PC-3 (cell line): ENCODE measurements around the gene TSGA10IP. TPM values are rescaled to one million over a fixed set of nuclear protein-coding genes. Genes with fewer than 3 reads are reported as not detected.

Source experiments
- ATAC-seq: fragments of 200-7000 bp; cut with Tn5 transposase; 2 replicates; pipeline ENCODE4 v1.9.1; 2020; ENCODE audit warnings: mild to moderate bottlenecking, moderate library complexity
- BruUV-seq: library from RNA; stranded (reverse); fragments of 400-500 nt; replicated peaks from 2 replicates; lab custom pipeline; 2021; lab: Mats Ljungman, UMichigan
- CTCF ChIA-PET: fragments of 300-600 bp; sonication (Branson Sonifier 250); formaldehyde crosslinking; loops from one replicate; lab custom pipeline; 2022; ENCODE audit warnings: antibody characterized with exemption; lab: Charles Lee
- POLR2A ChIA-PET: fragments of 300-600 bp; sonication (Branson Sonifier 250); formaldehyde crosslinking; loops from one replicate; lab custom pipeline; 2022; ENCODE audit warnings: antibody characterized with exemption; ENCODE audit not compliant: unreplicated experiment; lab: Charles Lee
- DNase-seq: peaks from one replicate; pipeline ENCODE4 v3.0.0-alpha.2; 2015
- H2AFZ ChIP-seq: fragments of 300-600 bp; sonication (generic); 2 replicates; pipeline ENCODE4 v1.6.0; 2016; ENCODE audit warnings: antibody characterized with exemption, low read length
- H3F3A ChIP-seq: fragments of 300-600 bp; sonication (generic); one replicate; pipeline ENCODE4 v1.6.0; 2017; ENCODE audit warnings: antibody characterized with exemption, low read length, control low read depth, mild to moderate bottlenecking; ENCODE audit not compliant: unreplicated experiment
- H3K27ac ChIP-seq: fragments of 300-600 bp; sonication (generic); 2 replicates; pipeline ENCODE4 v1.5.1; 2016; ENCODE audit warnings: mild to moderate bottlenecking, low read length
- H3K27me3 ChIP-seq: fragments of 300-600 bp; sonication (generic); 2 replicates; pipeline ENCODE4 v1.6.1; 2016; ENCODE audit warnings: low read length, mixed read lengths
- H3K36me3 ChIP-seq: fragments of 300-600 bp; sonication (generic); 2 replicates; pipeline ENCODE4 v1.6.1; 2016; ENCODE audit warnings: low read depth, mixed run types, low read length, mixed read lengths
- H3K4me1 ChIP-seq: fragments of 300-600 bp; sonication (generic); 2 replicates; pipeline ENCODE4 v1.5.1; 2016; ENCODE audit warnings: low read length; ENCODE audit not compliant: insufficient read depth
- H3K4me2 ChIP-seq: fragments of 300-600 bp; sonication (generic); 2 replicates; pipeline ENCODE4 v1.6.0; 2016; ENCODE audit warnings: low read length
- H3K4me3 ChIP-seq: fragments of 300-600 bp; sonication (generic); 2 replicates; pipeline ENCODE4 v1.5.1; 2016; ENCODE audit warnings: mild to moderate bottlenecking, low read length, mixed read lengths
- H3K79me2 ChIP-seq: fragments of 300-600 bp; sonication (generic); 2 replicates; pipeline ENCODE4 v1.6.1; 2017; ENCODE audit warnings: low read length, mixed read lengths
- H3K9ac ChIP-seq: fragments of 300-600 bp; sonication (generic); 2 replicates; pipeline ENCODE4 v1.6.0; 2016; ENCODE audit warnings: mild to moderate bottlenecking, low read length
- H3K9me2 ChIP-seq: fragments of 300-600 bp; sonication (generic); replicated peaks from 2 replicates; pipeline ENCODE4 v1.6.1; 2016; ENCODE audit warnings: mixed run types, low read length, mixed read lengths
- H3K9me3 ChIP-seq: fragments of 300-600 bp; sonication (generic); 2 replicates; pipeline ENCODE4 v1.6.1; 2016; ENCODE audit warnings: low read length, mixed read lengths
- H4K20me1 ChIP-seq: fragments of 300-600 bp; sonication (generic); 2 replicates; pipeline ENCODE4 v1.6.1; 2016; ENCODE audit warnings: low read length, mixed read lengths
- CTCF ChIP-seq: fragments of 300-600 bp; sonication (generic); conservative IDR thresholded peaks from 2 replicates; pipeline ENCODE4 v1.5.1; 2017; ENCODE audit warnings: antibody characterized with exemption, low read depth, mild to moderate bottlenecking, low read length
- EZH2 ChIP-seq: fragments of 300-600 bp; sonication (generic); IDR thresholded peaks from one replicate; pipeline ENCODE4 v1.6.1; 2017; ENCODE audit warnings: antibody characterized with exemption, mild to moderate bottlenecking, low read length; ENCODE audit not compliant: unreplicated experiment
- EZH2phosphoT487 ChIP-seq: fragments of 300-600 bp; sonication (generic); IDR thresholded peaks from 2 replicates; pipeline ENCODE4 v1.6.1; 2018; ENCODE audit warnings: mild to moderate bottlenecking, antibody characterized with exemption, low read length, borderline replicate concordance
- intact Hi-C: fragments of 100-400 bp; cut with micrococcal nuclease; formaldehyde crosslinking; loops from 2 replicates; pipeline ENCODE4 v1.9.0; 2023
- total RNA-seq: library from RNA; depleted of rRNA; stranded (reverse); fragments of >200 nt; gene quantifications from 2 replicates; pipeline ENCODE4 v1.2.3, GENCODE V29; 2014

Gene TSGA10IP
- total RNA-seq, 1 experiment from 2014 or later = not detected

- Histone ChIP-seq H3K9ac (no peak overlapping the region), H4K20me1 (no peaks in the 10 kb centered on the region), H3F3A (peaks cover 9% of the 10 kb centered on the region), H3K9me2 (no peaks in the 10 kb centered on the region), H3K4me2 (no peak overlapping the region), H3K4me3 (no peak overlapping the region), H3K4me1 (peaks cover 20% of the 10 kb centered on the region), H3K36me3 (peaks cover 15% of the 10 kb centered on the region; the same call in 1 of the 2 replicates), H3K9me3 (no peaks in the 10 kb centered on the region), H3K79me2 (peaks cover 27% of the 10 kb centered on the region), H3K27ac (no peak overlapping the region), H3K27me3 (no peaks in the 10 kb centered on the region), H2AFZ (no peak overlapping the region)
- BruUV-seq = no TSS peak
- no peak for ATAC-seq
- TF ChIP-seq CTCF (no peak), EZH2phosphoT487 (no peak), EZH2 (no peak)
- intact Hi-C loops = no loop called here
- no peak for DNase-seq
- POLR2A ChIA-PET = no interaction called here
- CTCF ChIA-PET = no interaction called here
These were observed 61.0 kb downstream of the TSGA10IP start for GRCh38 chr11:66006134-66006890.

GRCh38 chr11:66006891-66007176 is 61.6 kb downstream of the TSGA10IP start:
- POLR2A ChIA-PET = no interaction called here
- Histone ChIP-seq H2AFZ (no peak overlapping the region), H3K9me2 (no peaks in the 10 kb centered on the region), H3K9ac (no peak overlapping the region), H3K27me3 (no peaks in the 10 kb centered on the region), H3K27ac (no peak overlapping the region), H3K79me2 (peaks cover 22% of the 10 kb centered on the region), H3K4me2 (no peak overlapping the region), H3K4me1 (peaks cover 25% of the 10 kb centered on the region), H3K4me3 (no peak overlapping the region), H3K36me3 (peaks cover 15% of the 10 kb centered on the region; the same call in 1 of the 2 replicates), H3F3A (peaks cover 9% of the 10 kb centered on the region), H4K20me1 (no peaks in the 10 kb centered on the region), H3K9me3 (no peaks in the 10 kb centered on the region)
- CTCF ChIA-PET = no interaction called here
- no peak for TF ChIP-seq CTCF
- no peak for TF ChIP-seq EZH2phosphoT487
- TF ChIP-seq EZH2 = no peak
- intact Hi-C loops = no loop called here
- ATAC-seq = no peak
- DNase-seq = peak; percentile 18
- no TSS peak for BruUV-seq

GRCh38 chr11:66007201-66007634 is 61.9 kb downstream of the TSGA10IP start:
- intact Hi-C loops = no loop called here
- ChIA-PET CTCF (no interaction called here), POLR2A (no interaction called here)
- H3K9me2 ChIP-seq = no peaks in the 10 kb centered on the region
- H3K9ac ChIP-seq = no peak overlapping the region
- no peak for DNase-seq
- no peak overlapping the region for H3K4me3 ChIP-seq
- no peak for ATAC-seq
- peaks cover 9% of the 10 kb centered on the region for H3F3A ChIP-seq
- H3K27ac ChIP-seq = no peak overlapping the region
- no TSS peak for BruUV-seq
- TF ChIP-seq EZH2 (no peak), CTCF (no peak), EZH2phosphoT487 (no peak)
- peaks cover 29% of the 10 kb centered on the region for H3K4me1 ChIP-seq
- peaks cover 15% of the 10 kb centered on the region; the same call in 1 of the 2 replicates for H3K36me3 ChIP-seq
- no peaks in the 10 kb centered on the region for H3K9me3 ChIP-seq
- H3K27me3 ChIP-seq = no peaks in the 10 kb centered on the region
- H2AFZ ChIP-seq = no peak overlapping the region
- H4K20me1 ChIP-seq = no peaks in the 10 kb centered on the region
- no peak overlapping the region for H3K4me2 ChIP-seq
- H3K79me2 ChIP-seq = peaks cover 21% of the 10 kb centered on the region
